Stimulated activated CD8-positive, alpha-beta memory T cell treated with anti-CD3 and anti-CD28 coated beads, Interleukin-4, amount 100 ng/mL, for 48 hours (primary cell): ENCODE measurements around the gene C14orf93.
"Not testable (repeated sequence)": the region's sequence is repeated elsewhere in the genome, so short reads cannot be mapped to it uniquely, and the experiment has no call there.

ENCODE experiments used
- DNase-seq: peaks from one replicate; pipeline ENCODE4 v3.0.0-alpha.2; 2020

The C14orf93 gene

GRCh38 chr14:23020143-23021128 lies 10.5 kb upstream of the C14orf93 start:
- no peak for DNase-seq

DNA sequence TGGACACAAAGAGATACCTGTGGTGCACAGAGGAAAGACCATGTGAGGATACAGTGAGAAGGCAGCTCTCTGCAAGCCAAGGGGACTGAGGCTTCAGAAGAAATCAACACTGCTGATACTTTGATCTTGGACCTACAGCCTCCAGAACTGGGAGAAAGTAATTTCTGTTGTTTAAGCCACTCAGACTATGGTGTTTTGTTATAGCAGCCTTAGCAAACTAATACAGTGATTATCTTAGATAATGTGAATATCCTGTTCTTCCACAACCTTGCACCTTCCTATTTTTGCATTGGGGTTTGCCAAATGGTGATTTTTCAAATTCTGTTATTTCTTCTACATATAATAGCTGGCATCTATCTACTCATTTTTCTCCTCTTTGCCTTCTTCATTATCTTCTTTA lies 8.2 kb upstream of the C14orf93 start:
- DNase-seq = no peak

DNA sequence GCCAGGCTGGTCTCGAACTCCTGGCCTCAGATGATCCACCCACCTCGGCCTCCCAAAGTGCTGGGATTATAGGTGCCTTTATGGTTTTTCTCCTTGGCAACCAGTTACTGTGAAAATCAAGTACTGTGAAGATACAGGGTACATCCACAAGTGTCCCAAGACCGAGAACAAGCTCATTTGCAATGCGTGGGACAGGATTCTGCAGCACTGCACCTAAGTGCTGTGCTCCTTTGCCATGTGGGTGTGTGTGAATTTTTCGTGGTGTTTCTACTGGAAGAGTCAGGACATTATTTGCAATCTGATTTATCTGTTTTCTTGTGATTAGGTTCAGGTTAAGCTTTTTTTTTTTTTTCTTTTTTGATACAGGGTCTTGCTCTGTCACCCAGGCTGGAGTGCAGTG lies 7.1 kb upstream of the C14orf93 start:
- DNase-seq = no peak

- DNase-seq = no peak
Observed at GRCh38 chr14:23015618-23016017, 5.7 kb upstream of the C14orf93 start.

DNA sequence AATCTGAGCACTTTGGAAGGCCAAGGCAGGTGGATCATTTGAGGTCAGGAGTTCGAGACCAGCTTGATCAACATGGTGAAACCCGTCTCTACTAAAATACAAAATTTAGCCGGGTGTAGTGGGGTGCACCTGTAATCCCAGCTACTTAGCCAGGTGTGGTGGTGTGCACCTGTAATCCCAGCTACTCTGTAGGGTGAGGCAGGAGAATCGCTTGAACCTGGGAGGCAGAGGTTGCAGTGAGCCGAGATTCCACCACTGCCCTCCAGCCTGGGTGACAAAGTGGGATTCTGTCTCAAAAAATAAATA lies 3.8 kb upstream of the C14orf93 start:
- not testable (repeated sequence) for DNase-seq

DNA sequence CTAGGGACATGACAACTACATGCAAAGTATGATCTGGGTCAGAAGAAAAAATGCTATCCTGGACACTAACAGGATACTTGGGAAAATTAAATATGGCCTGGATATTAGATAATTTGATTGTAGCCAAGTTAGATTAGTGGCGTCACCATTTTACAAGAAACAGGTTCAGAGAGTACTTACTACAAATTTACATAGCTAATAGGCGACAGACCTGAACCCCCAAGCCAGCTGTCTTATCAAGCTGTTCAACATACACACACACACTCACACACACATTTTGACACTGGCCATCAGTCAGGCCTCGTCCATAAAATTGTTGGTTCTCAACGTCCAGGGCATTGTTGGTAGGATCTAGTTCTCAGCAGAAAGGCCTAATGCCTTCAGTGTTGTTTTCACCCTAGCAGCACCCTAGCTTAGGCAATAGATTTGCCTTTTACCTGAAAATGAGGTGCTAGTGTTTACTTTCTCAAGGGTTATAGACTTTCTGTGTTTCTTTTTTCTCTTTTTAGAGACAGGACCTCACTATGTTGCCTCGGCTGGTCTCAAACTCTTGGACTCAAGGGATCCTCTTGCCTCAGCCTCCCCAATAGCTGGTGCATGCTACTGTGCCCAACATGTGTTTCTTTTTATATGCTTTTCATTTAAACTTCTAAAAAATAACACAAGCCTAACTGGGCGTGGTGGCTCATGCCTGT lies 3.3 kb upstream of the C14orf93 start:
- no peak for DNase-seq

DNA sequence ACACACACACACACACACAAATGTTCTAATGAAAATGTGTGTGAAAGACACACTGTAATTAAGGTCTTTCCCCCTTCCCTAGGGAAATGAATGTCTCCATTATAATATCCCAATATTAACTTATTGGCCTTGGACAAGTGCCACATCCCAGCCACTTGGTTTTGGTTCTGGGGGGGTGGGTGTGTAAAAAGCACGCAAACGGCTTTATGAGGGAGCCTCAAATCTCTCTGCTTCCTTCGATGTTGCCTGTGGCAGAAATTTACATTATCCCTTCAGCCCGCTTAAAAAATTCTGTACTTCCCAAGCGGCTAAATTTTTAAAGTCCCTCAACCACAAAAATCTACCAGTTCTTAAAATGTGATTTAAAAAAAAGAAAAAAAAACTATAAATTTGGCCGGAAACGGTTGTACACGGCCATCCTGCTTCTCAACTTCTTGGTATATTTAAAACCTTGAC lies 432 bp downstream of the C14orf93 start:
- no peak for DNase-seq

- no peak for DNase-seq
Observed at GRCh38 chr14:23008831-23009230, 1.1 kb downstream of the C14orf93 start.

- DNase-seq = peak; percentile 95
Observed at GRCh38 chr14:23006544-23007419, 3.2 kb downstream of the C14orf93 start.

- DNase-seq = no peak
Observed at GRCh38 chr14:23006188-23006534, 3.8 kb downstream of the C14orf93 start.

GRCh38 chr14:23005451-23006187 lies 4.3 kb downstream of the C14orf93 start:
- no peak for DNase-seq

DNA sequence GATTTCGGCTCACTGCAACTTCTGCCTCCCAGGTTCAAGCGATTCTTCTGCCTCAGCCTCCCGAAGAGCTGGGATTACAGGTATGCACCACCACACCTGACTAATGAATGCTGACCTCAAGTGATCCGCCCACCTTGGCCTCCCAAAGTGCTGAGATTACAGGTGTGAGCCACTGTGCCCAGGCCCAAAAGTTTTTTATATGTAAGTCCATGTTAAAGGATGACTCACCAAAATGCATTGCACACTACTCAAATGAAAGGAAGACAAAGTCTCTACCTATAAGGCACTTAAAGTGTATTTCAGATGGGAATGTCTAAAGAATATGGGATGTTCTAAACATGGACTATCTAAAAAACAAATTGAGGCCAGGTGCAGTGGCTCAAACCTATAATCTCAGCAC lies 5.7 kb downstream of the C14orf93 start:
- not testable (repeated sequence) for DNase-seq

GRCh38 chr14:23002592-23002991 lies 7.4 kb downstream of the C14orf93 start:
- no peak for DNase-seq

DNA sequence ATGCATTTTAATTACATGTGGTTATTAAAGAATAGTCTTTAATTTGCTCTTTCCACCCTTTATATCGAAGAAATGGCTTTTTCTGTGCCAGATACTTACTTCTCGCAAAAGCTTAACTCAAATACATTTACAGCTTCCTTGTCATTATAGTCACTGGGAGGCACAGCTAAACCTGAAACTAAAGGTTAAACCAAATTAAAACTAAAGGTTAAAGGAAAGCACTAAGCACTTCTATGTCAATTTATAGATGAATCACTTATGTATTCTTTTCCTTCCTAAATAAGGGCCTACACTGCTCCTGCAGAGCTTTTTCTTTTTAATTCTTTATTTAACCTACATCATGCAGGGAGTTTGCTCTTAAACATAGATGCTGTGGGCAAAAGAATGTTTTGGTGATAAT lies 9.1 kb downstream of the C14orf93 start:
- DNase-seq = no peak

- no peak for DNase-seq
Observed at GRCh38 chr14:22998329-22999012, 11.5 kb downstream of the C14orf93 start.

DNA sequence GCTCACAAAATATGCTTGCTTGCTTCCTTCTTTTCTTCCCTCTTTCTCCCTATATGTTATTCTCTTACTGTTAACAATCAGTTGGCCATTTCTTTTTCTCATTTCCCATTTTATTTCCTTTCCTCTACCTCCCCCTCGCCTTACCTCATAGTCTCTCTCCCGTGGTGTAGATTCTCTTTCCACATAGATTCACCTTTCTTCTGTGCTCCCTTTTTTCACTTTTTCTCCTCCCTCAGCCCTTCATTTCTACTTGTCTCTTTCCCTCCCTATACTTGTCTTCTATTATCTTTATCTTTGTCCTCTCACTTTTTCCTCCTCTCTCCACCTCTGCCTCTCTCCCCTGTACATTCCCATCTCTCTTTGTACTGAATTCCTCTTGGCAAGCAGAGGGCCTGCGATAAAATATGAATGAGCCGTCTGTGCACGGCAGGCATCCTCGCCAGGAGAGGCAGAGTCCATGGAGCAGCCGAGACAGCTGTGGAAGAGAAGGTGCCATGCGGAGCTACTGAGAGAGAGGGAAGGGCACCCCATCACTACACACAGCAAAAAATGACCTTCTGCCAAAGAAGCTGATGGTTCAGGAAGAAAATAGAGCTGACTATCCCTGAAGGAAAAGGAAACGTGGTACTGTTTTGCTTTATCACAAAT lies 12.1 kb downstream of the C14orf93 start:
- no peak for DNase-seq

DNA sequence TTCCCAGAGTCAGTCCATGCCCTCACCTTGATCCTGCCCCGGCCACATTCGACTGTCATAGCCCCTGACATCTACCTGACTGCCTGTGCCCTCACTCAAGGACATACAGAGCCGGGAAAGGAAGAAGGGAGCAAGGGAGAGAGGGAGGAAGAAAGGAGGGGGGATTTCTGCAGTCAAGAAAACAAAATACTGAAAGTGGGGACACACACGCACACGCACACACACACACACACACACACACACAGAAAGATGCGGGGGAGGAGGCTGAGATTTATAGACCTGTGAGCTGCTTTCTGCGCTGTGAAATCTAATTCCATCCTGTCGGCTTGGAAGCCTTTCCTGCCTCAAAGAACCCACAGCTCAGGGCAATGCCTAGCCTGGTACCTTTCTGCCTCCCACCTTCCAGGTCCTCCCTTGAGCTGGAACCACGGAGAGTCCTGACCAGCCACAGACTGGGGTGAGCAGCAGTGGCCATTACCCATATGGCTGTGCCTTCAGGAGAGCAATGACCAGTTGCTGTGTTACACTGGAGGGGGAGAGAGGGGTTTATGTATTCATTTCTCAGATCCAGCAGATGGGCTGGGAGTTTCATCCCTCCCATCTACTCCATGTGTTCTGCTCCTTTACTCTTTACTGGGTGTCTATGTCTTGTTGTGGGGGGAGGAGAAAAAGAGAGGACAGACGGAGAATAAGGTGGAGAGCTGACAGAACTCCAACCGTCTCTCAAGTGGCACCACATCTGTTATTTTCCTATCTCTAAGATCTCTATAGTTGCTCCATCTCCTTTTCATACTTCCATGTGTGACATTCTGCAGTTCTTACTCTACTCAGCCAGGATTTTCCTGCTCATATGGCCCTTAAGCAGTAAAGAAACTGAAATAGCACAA lies 12.9 kb downstream of the C14orf93 start:
- DNase-seq = no peak

DNA sequence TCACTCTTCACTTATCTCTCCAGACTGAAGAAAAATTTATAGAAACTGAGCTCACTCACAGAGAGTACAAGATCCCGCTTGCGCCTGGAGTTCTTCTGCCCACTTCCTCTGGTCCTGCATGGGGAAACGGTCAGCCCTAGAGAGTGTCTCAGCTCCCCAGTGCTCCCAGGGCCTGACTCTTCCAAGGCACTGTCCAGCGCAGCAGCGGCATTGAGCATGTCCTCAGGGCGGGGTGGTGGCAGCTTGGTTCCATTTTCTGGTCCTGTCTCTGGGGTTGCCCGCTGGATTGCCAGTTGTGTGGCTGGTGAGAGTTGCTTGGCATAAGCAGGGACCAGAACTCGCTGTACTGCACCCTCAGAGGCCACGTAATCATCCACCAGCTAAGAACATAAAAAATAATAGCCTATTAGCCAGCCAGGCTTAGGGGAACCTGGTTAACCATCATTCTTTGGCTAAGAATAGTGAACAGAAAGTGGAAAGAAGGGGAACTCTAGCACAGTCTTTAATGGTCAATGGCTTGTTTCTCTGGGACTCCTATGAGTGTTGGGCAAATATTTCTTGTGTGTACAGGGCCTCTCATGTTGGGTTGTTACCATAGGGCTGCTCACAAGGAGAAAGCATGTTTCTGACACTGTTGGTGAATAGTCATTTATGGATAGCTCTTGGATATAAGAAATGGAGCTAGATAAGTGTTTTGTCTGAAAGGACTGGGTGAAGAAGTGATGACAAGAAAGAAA lies 13.9 kb downstream of the C14orf93 start:
- no peak for DNase-seq

GRCh38 chr14:22994762-22995275 lies 15.1 kb downstream of the C14orf93 start:
- DNase-seq = no peak
